HG03342 (cell line): ENCODE results near the gene MYL10.
"Not testable (repeated sequence)": the region's sequence is repeated elsewhere in the genome, so short reads cannot be mapped to it uniquely, and the experiment has no call there.

Experiments
- ATAC-seq: cut with Tn5 transposase; IDR thresholded peaks from one replicate; pipeline ENCODE4 v1.9.1; 2021; ENCODE audit warnings: mild to moderate bottlenecking, moderate library complexity; ENCODE audit not compliant: unreplicated experiment

MYL10 gene

GRCh38 chr7:101657171-101657570 lies 28.1 kb upstream of the MYL10 start:
- ATAC-seq = no peak

GRCh38 chr7:101651112-101651511 lies 22.0 kb upstream of the MYL10 start:
- no peak for ATAC-seq

- no peak for ATAC-seq
Measured at GRCh38 chr7:101650579-101651081, 21.5 kb upstream of the MYL10 start.

- ATAC-seq = not testable (repeated sequence)
Measured at GRCh38 chr7:101647876-101648275, 18.8 kb upstream of the MYL10 start.

GRCh38 chr7:101645951-101646350 lies 16.9 kb upstream of the MYL10 start:
- ATAC-seq = no peak

- ATAC-seq = no peak
Measured at GRCh38 chr7:101644879-101645278, 15.8 kb upstream of the MYL10 start.

- ATAC-seq = not testable (repeated sequence)
Measured at GRCh38 chr7:101639127-101639526, 10.0 kb upstream of the MYL10 start.

GRCh38 chr7:101636822-101637623 lies 7.9 kb upstream of the MYL10 start:
- no peak for ATAC-seq

- no peak for ATAC-seq
Measured at GRCh38 chr7:101635484-101635883, 6.4 kb upstream of the MYL10 start.

GRCh38 chr7:101634196-101634717 lies 5.2 kb upstream of the MYL10 start:
- no peak for ATAC-seq

- no peak for ATAC-seq
Measured at GRCh38 chr7:101633511-101633910, 4.4 kb upstream of the MYL10 start.

GRCh38 chr7:101632641-101633040 lies 3.5 kb upstream of the MYL10 start:
- ATAC-seq = no peak

- ATAC-seq = no peak
Measured at GRCh38 chr7:101631224-101631714, 2.2 kb upstream of the MYL10 start.

- ATAC-seq = no peak
Measured at GRCh38 chr7:101630591-101630990, 1.5 kb upstream of the MYL10 start.

- ATAC-seq = no peak
Measured at GRCh38 chr7:101628522-101628921, 574 bp downstream of the MYL10 start.

GRCh38 chr7:101626758-101627157 lies 2.3 kb downstream of the MYL10 start:
- ATAC-seq = no peak

- no peak for ATAC-seq
Measured at GRCh38 chr7:101626069-101626671, 2.9 kb downstream of the MYL10 start.

GRCh38 chr7:101625031-101625791 lies 3.9 kb downstream of the MYL10 start:
- no peak for ATAC-seq

GRCh38 chr7:101624246-101625001 lies 4.7 kb downstream of the MYL10 start:
- no peak for ATAC-seq

- no peak for ATAC-seq
Measured at GRCh38 chr7:101622609-101623173, 6.4 kb downstream of the MYL10 start.
